Stimulated activated CD4-positive, alpha-beta T cell treated with anti-CD3 and anti-CD28 coated beads, Interleukin-4, amount 100 ng/mL, for 1 hour (primary cell): ENCODE results near the gene CFAP410.
"Not testable (repeated sequence)": the region's sequence is repeated elsewhere in the genome, so short reads cannot be mapped to it uniquely, and the experiment has no call there.

Experiments used
- DNase-seq: peaks from one replicate; pipeline ENCODE4 v3.0.0-alpha.2; 2020

The CFAP410 gene

GRCh38 chr21:44349847-44350772 lies 10.9 kb upstream of the CFAP410 start:
- DNase-seq = no peak

GRCh38 chr21:44349416-44349846 lies 10.2 kb upstream of the CFAP410 start:
- no peak for DNase-seq

DNA sequence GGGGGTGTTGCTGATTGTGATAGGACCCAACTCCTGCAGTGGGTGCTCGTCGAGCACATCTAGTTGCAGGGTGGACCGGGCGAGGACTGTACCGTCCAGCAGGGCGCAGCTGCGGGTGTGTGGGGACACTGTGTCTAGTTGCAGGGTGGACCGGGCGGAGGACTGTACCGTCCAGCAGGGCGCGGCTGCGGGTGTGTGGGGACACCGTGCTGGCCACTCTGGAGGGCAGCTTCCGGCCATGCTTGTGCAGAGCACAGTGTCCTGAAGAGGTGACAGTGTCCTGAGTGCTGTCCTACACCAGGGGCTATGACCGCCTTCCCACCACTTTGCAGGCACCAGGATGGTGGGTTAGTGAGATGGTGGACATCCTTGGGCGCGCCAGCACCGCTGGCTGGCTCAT lies 9.7 kb upstream of the CFAP410 start:
- no peak for DNase-seq

DNA sequence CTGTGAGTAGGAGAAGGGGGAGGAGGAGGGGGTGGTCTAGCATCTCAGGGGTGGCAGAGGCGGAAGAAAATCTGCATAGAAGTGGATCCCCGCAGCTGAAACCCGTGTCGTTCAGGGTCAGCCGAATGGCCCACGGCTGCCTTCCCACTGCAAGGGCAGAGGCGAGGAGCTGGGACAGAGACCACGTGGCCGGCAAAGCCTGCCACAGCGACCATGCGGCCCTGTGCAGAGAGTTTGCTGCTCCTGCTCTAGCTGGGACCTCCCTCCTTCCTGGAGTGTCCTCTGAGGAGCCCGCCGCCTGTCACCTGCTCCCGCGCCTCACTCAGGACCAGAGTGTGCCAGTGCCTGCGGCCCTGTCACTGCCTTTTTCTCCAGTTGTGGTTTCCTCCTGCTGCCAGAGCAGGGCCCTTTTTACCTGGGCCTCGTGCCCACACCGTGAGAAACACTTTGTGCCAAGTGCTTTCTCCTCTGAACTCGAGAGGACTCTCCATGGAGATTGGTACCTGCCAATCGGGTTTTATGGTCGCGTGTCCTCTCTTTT lies 8.8 kb upstream of the CFAP410 start:
- DNase-seq = no peak

DNA sequence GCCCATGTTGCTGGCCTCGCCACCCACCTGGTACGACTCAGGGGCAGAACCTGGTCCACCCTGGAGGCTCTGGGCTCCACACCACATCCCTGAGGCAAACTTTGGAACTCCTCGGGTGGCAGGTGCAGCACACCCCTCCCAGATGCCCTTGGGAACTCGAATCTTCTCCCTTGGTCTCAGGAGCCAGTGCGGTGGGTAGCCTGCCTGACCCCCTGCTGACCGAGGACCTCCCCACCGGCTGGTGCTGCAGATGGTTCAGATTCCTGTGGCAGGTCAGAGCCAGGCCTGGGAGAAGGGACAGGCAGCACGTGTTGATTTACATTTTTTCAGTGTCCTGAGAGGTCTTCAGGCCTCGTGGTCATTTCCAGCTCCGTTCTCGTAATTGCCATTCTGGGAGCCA lies 6.3 kb upstream of the CFAP410 start:
- DNase-seq = no peak

- DNase-seq = no peak
Measured at GRCh38 chr21:44344541-44345183, 5.5 kb upstream of the CFAP410 start.

DNA sequence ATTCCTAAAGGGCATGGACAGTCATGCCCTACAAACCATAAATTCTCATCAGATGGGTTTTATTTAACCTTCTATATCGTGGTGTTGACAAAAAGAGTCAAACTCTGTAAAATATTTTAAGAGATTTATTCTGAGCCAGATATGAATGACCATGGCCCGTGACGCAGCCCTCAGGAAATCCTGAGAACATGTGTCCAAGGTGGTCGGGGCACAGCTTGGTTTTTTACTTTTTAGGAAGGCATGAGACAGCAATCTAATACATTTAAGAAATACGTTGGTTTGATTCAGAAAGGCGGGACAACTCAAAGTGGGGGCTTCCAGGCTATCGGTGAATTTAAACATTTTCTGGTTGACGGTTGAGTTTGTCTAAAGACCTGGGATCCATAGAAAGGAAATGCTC lies 3.8 kb upstream of the CFAP410 start:
- not testable (repeated sequence) for DNase-seq

DNA sequence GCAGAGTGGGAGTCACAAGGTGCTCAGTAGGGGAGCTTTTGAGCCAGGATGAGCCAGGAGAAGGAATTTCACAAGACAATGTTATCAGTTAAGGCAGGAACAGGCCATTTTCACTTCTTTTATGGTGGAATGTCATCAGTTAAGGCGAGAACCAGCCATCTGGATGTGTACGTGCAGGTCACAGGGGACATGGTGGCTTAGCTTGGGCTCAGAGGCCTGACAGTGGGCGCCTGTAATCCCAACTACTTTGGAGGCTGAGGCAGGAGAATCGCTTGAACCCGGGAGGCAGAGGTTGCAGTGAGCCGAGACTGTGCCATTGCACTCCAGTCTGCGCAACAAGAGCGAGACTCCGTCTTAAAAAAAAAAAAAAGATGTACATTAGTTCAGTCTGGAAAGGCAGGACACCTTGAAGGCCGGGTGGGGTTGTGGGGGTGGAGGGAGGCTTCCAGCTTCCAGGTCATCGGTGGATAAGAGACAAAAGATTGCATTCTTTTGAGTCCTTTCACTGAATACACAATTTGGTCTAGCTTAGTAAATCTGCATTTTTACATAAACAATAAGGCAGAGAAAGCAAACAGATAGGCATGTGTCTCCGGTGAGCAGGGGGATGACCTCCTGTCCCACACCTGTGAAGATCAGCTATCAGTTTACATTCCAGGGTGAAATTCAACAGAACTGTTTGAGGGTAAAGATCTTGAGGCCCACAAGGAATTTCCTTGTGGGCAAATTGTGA lies 2.7 kb upstream of the CFAP410 start:
- DNase-seq = not testable (repeated sequence)

DNA sequence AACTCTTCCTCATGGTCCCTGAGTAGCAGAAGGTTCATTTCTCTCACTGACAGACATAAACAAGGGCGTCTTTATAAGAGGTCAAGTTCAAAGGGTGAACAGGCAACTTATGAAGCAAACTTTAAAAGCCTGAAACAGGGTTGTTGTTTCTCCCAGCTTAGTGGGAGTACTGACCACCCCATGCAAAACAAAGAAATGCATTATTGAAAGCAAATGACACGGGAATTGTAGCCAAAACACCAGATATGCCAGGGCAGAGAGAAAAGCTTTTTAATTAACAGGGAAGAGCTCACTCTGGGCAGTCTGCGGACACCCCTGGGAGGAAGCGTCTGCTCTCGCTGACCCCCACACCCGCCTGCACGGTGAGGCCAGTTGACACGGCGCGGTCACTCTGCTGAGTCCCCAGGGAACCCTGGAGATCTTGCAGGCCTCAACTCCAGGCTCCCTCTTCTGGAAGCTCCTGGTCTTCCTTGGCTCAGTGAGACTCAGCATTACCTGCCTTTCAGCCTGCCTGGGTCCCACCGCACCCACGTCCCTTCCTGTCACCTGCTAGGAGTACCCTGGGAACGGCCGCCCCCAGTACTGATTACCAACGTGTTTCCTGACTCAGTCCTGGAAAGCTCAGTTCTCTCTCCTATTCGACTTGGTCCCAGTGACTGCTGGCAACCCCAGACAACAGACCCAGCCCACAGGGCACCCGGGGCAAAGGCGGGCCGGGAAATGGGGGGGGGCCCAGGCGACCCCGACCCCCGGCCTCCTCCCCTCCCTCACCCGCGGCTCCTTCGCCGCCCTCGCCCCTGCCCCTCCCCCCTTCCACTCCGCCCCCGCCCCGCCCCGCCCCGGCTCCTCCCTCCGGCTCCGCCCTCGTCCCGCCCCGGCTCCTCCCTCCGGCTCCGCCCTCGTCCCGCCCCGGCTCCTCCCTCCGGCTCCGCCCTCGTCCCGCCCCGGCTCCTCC lies 972 bp downstream of the CFAP410 start:
- no peak for DNase-seq

- no peak for DNase-seq
Measured at GRCh38 chr21:44337449-44337848, 1.7 kb downstream of the CFAP410 start.

GRCh38 chr21:44335266-44336059 lies 3.7 kb downstream of the CFAP410 start:
- no peak for DNase-seq

GRCh38 chr21:44334329-44335030 lies 4.7 kb downstream of the CFAP410 start:
- no peak for DNase-seq

DNA sequence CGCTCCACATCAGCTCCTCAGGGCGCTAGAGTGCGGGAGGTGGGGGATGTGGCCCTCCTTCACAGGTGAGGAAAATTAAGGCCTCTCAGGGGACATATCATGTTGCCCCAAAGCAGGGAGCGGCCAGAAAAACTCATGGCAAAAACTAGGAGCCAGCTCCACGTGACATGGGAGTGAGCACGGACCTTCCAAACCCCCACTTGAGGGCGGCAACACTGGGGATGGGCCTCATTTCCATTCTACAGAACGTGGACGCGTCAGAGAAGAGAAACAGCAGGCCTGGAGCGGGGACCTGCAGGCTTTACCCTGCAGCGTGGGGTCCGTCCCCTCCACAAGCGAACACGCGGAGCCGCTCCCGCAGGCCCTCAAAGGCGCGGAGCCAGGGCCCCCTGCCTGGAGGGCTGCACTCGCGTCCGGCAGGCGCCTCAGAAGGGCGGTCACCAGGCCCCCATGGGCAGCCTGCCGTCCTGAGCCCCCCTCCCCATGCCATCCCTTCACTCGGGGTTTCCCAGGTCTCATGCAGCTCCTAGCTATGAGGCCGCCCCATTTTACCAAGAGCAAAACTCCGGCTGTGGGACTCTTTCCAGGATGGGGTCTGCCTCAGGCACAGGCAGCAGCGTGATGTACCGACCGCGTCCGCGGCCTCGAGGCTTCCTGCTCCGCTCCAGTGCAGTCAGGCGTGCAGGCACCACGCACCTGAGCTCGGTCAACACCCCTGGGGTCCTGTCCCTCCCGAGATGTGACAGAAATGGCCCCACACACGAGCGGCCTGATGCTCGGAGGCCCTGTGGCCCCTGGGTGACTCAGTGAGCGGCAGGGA lies 5.5 kb downstream of the CFAP410 start:
- DNase-seq = no peak

DNA sequence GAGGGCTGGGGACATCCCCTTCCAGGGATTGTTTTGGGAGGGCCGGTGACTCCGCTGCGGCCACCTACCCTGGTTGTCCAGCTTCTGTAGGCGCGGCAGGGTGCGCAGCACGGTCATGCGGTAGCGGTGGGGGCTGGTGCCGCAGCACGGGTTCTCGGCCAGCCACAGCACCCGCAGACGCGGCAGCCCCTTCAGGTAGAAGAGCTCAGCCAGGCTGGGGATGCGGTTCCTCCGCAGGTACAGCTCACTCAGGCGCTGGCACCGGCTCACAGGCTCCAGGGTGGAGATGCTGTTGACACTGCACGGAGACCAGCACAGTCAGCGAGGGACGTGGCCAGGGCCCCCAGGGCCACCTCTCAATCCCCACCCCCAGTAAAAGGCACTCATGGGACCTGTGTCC lies 6.2 kb downstream of the CFAP410 start:
- no peak for DNase-seq

DNA sequence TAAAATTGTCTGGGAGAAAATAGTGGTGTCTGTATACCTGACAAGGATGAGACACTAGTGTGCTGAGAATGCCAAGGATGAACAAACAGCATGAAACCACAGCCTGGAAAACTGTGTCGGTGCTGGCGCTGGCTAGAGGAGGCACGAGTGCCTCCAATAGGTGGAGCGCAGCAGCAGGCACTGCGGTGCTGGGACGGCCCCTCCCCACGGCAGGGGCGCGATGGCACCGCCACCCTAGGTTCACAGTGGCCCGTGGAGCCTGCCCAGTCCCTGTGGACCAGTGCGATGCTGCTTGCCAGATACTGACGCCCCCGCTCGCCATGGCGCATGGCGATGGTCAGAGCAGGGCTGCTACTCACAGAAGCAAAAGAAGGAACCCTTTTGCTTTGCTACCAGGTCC lies 6.8 kb downstream of the CFAP410 start:
- DNase-seq = no peak

- no peak for DNase-seq
Measured at GRCh38 chr21:44331650-44332307, 7.4 kb downstream of the CFAP410 start.

DNA sequence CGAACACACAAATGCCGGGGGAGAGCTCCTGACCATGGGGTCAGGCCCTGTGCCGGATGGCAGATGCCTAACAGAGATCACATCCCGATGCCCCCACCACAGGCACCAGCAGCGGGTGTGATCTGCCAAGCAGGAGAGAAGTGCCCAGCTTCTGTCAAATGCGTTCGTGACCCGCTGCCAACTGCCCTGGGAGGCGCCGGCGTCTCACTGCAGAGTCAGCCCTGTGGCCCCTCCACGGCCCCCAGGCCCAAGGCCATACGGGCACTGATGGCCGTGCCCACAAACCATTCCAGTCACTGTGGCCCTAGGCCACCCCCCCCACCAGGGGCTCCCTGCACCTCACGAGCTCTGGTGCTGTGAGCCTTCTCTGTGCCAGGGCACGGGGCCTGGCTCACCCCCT lies 8.0 kb downstream of the CFAP410 start:
- no peak for DNase-seq

GRCh38 chr21:44330698-44331097 lies 8.5 kb downstream of the CFAP410 start:
- DNase-seq = no peak
